GM13977 (cell line): Measurements from ENCODE around the gene SCNM1.

Source experiments
- DNase-seq: peaks from one replicate; pipeline ENCODE4 v3.0.0; 2012; ENCODE audit warnings: low spot score
- in situ Hi-C: fragments of 300-500 bp; cut with MboI; formaldehyde crosslinking; loops from one replicate; pipeline ENCODE4 v1.12.0; 2022; ENCODE audit warnings: low sequenced_read_pairs, low pct_unique_long_range_greater_than_20kb, mixed read lengths, inconsistent platforms; ENCODE audit not compliant: unreplicated experiment
- TF ChIP-seq, protein P1 (sequence below): IDR thresholded peaks from 2 replicates; pipeline ENCODE4 v1.5.1; 2012; ENCODE audit warnings: mild to moderate bottlenecking, control low read depth; ENCODE audit not compliant: insufficient read depth; ENCODE audit errors: extremely low read depth, missing control alignments

The SCNM1 gene

GRCh38 chr1:151133018-151133806 lies 32.7 kb upstream of the SCNM1 start:
- TF ChIP-seq, protein P1, sequence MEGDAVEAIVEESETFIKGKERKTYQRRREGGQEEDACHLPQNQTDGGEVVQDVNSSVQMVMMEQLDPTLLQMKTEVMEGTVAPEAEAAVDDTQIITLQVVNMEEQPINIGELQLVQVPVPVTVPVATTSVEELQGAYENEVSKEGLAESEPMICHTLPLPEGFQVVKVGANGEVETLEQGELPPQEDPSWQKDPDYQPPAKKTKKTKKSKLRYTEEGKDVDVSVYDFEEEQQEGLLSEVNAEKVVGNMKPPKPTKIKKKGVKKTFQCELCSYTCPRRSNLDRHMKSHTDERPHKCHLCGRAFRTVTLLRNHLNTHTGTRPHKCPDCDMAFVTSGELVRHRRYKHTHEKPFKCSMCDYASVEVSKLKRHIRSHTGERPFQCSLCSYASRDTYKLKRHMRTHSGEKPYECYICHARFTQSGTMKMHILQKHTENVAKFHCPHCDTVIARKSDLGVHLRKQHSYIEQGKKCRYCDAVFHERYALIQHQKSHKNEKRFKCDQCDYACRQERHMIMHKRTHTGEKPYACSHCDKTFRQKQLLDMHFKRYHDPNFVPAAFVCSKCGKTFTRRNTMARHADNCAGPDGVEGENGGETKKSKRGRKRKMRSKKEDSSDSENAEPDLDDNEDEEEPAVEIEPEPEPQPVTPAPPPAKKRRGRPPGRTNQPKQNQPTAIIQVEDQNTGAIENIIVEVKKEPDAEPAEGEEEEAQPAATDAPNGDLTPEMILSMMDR, result no peak

GRCh38 chr1:151134396-151134795 lies 31.5 kb upstream of the SCNM1 start:
- in situ Hi-C loops, result no loop called here

More at GRCh38 chr1:151133018-151133806, 32.7 kb upstream of the SCNM1 start:
- DNase-seq, result no peak
- in situ Hi-C loops, result no loop called here

GRCh38 chr1:151134991-151135390 lies 31.0 kb upstream of the SCNM1 start:
- TF ChIP-seq, protein P1, result no peak
- no peak for DNase-seq
- in situ Hi-C loops, result no loop called here

More at GRCh38 chr1:151134396-151134795, 31.5 kb upstream of the SCNM1 start:
- DNase-seq, result no peak
- TF ChIP-seq, protein P1, result no peak

- no peak for DNase-seq
- in situ Hi-C loops, result no loop called here
- TF ChIP-seq, protein P1, result peak; percentile 25
Observed at GRCh38 chr1:151135433-151136385, 30.2 kb upstream of the SCNM1 start.

DNA sequence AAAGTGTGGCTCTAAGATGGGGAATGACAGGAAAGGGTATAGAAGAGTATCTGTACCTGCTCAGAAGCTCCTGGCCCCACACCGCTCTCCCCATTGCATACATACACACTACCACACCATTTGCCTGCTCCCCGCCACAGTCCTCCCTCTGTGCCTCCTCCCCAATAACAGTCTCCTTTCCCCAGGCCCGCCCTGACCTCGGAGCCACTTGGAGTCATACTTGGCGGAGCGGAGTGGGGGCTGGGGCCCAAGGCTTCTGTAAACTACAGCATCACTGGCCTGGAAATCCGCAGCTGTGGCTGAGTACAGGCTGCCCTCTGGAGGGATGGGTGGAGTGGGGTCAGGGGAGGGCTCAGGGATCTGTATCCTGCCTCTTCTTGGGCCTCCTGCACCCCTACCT lies 28.2 kb upstream of the SCNM1 start:
- in situ Hi-C loops, result no loop called here
- TF ChIP-seq, protein P1, result no peak
- DNase-seq, result no peak

DNA sequence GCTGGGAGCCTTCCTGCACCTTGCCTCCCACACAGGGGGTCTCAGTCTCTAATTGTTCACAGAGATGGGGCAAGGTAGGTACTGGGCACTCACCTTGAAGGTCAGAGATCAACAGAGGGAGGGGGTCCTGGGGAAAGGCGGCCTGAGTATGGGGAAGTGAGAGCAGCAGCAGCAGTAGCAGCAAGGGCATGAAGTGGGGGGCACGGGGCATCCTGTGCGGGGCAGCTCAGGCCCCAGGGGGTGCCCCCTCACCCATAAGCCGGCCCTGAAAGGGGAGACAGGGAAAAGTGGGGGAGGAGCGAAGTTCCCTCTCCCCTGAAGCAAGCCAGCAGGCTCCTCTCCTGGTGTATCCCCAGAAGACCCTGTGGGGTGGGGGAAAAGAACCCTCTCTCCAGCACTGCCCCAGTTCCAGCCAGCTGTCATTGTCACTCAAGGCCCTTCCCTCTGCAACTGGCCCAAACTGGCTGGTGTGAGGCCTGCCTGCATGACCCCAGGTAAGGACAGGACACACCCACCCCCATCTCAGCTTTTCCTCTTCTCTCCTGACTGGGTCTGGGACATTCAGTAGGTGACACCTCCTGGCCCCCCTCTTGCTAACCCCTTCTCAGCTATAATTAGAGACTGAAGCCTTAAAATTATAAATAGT lies 23.4 kb upstream of the SCNM1 start:
- in situ Hi-C loops, result no loop called here
- no peak for DNase-seq
- TF ChIP-seq, protein P1, result no peak
